Endothelial cell of umbilical vein (primary cell): Measurements from ENCODE around the gene APOBEC2. TPM values are rescaled to one million over a fixed set of nuclear protein-coding genes. Genes with fewer than 3 reads are reported as not detected.

Experiments
- BruUV-seq: library from RNA; stranded (reverse); fragments of 400-500 nt; replicated peaks from 2 replicates; lab custom pipeline; 2021; lab: Mats Ljungman, UMichigan
- CTCF ChIA-PET: fragments of 300-600, 350-600 bp; sonication (Branson Sonifier 250); formaldehyde crosslinking; loops from one replicate; lab custom pipeline; 2021; ENCODE audit warnings: antibody characterized with exemption, inconsistent platforms; lab: Charles Lee
- POLR2A ChIA-PET: fragments of 300-600, 350-600 bp; sonication (Branson Sonifier 250); formaldehyde crosslinking; loops from one replicate; lab custom pipeline; 2021; ENCODE audit warnings: antibody characterized with exemption, inconsistent platforms; lab: Charles Lee
- DNase-seq: peaks from one replicate; pipeline ENCODE4 v3.0.0-alpha.2; 2011; ENCODE audit warnings: low read depth, low spot score
- FAIRE-seq: peaks from 2 replicates; lab custom pipeline; 2011; peaks lifted over from hg19 to GRCh38; lab: Jason Lieb, UNC
- H2AFZ ChIP-seq: 2 replicates; pipeline ENCODE4 v1.6.0; 2012; ENCODE audit warnings: low read depth, low read length, control low read depth, inconsistent platforms
- H3K27ac ChIP-seq: 2 replicates; pipeline ENCODE4 v1.5.1; 2011; ENCODE audit warnings: low read depth, mild to moderate bottlenecking, control low read depth, low read length, moderate library complexity; ENCODE audit not compliant: insufficient read depth
- H3K27me3 ChIP-seq, 2 experiments: 2 replicates each; pipeline versions ENCODE4 v1.6.0 to v1.6.1; 2011; ENCODE audit warnings: low read length in 2 of 2, mixed read lengths in 1 of 2; ENCODE audit not compliant: control insufficient read depth in 2 of 2, insufficient read depth in 2 of 2
- H3K36me3 ChIP-seq, 2 experiments: 2 replicates in 1 of 2; 3 replicates in 1 of 2; pipeline ENCODE4 v1.5.1; 2011; ENCODE audit warnings: low read length in 2 of 2, mild to moderate bottlenecking in 1 of 2, moderate library complexity in 1 of 2; ENCODE audit not compliant: control insufficient read depth in 2 of 2, insufficient read depth in 2 of 2; ENCODE audit errors: extremely low read depth in 1 of 2
- H3K4me1 ChIP-seq: 3 replicates; pipeline ENCODE4 v1.5.1; 2011; ENCODE audit warnings: mild to moderate bottlenecking, low read length; ENCODE audit not compliant: control insufficient read depth, insufficient read depth; ENCODE audit errors: extremely low read depth
- H3K4me2 ChIP-seq: 2 replicates; pipeline ENCODE4 v1.6.1; 2011; ENCODE audit warnings: low read length, control low read depth, mixed read lengths; ENCODE audit not compliant: insufficient read depth
- H3K4me3 ChIP-seq, 3 experiments: fragments of 200-600 bp in 1 of 3; sonication (generic), shearing (Covaris generic) in 1 of 3; replicated peaks in 1 of 3; 2 replicates each; pipeline ENCODE4 v1.5.1; 2011 to 2016; ENCODE audit warnings: control low read depth in 3 of 3, low read length in 3 of 3, mild to moderate bottlenecking in 2 of 3, inconsistent platforms in 1 of 3, low read depth in 1 of 3, moderate library complexity in 1 of 3; ENCODE audit not compliant: insufficient read depth in 1 of 3
- H3K79me2 ChIP-seq: 2 replicates; pipeline ENCODE4 v1.6.0; 2012; ENCODE audit warnings: low read length, inconsistent platforms; ENCODE audit not compliant: control insufficient read depth, insufficient read depth
- H3K9ac ChIP-seq: replicated peaks from 2 replicates; pipeline ENCODE3; 2011; ENCODE audit warnings: low read length, control low read depth; ENCODE audit not compliant: insufficient read depth; ENCODE audit errors: extremely low read depth
- H3K9me1 ChIP-seq: replicated peaks from 3 replicates; pipeline ENCODE4 v1.6.0; 2011; ENCODE audit warnings: mild to moderate bottlenecking, low read length; ENCODE audit not compliant: control insufficient read depth, insufficient read depth; ENCODE audit errors: extremely low read depth
- H3K9me3 ChIP-seq: replicated peaks from 2 replicates; pipeline ENCODE4 v1.5.1; 2012; ENCODE audit warnings: low read length, inconsistent platforms; ENCODE audit not compliant: control insufficient read depth, insufficient read depth
- H4K20me1 ChIP-seq: replicated peaks from 2 replicates; pipeline ENCODE3; 2011; ENCODE audit warnings: mild to moderate bottlenecking, low read length; ENCODE audit not compliant: control insufficient read depth, insufficient read depth; ENCODE audit errors: extremely low read depth
- EZH2 ChIP-seq: IDR thresholded peaks from 2 replicates; pipeline ENCODE4 v1.6.1; 2012; ENCODE audit warnings: borderline replicate concordance, low read depth, mild to moderate bottlenecking, moderate library complexity, low read length, inconsistent platforms; ENCODE audit not compliant: severe bottlenecking
- FOS ChIP-seq: IDR thresholded peaks from 2 replicates; pipeline ENCODE4 v1.6.1; 2011; ENCODE audit warnings: mild to moderate bottlenecking, low read length, moderate library complexity, borderline replicate concordance; ENCODE audit not compliant: insufficient read depth
- GATA2 ChIP-seq: IDR thresholded peaks from 2 replicates; pipeline ENCODE4 v1.7.0; 2011; ENCODE audit warnings: low read depth, mild to moderate bottlenecking, moderate library complexity, mixed read lengths, low read length; ENCODE audit not compliant: insufficient read length, insufficient read depth
- MAX ChIP-seq: IDR thresholded peaks from 2 replicates; pipeline ENCODE4 v1.6.1; 2011; ENCODE audit not compliant: insufficient read depth, insufficient read length
- MYC ChIP-seq: IDR thresholded peaks from one replicate; pipeline ENCODE4 v1.6.1; 2011; ENCODE audit warnings: mild to moderate bottlenecking, low read depth, low read length
- POLR2A ChIP-seq: IDR thresholded peaks from 2 replicates; pipeline ENCODE4 v1.6.1; 2012; ENCODE audit warnings: low read depth, mild to moderate bottlenecking, control low read depth, low read length
- POLR2AphosphoS5 ChIP-seq: IDR thresholded peaks from 2 replicates; pipeline ENCODE4 v1.6.1; 2012; ENCODE audit warnings: low read depth, mild to moderate bottlenecking, control low read depth, low read length, moderate library complexity; ENCODE audit not compliant: insufficient read depth
- dilution Hi-C: fragments of 300-500 bp; cut with MboI; formaldehyde crosslinking; loops from one replicate; pipeline ENCODE4 v1.15.0; 2019; ENCODE audit warnings: low sequenced_read_pairs; ENCODE audit not compliant: extremely low pct_ligation_motif_present
- intact Hi-C: fragments of 100-400 bp; cut with micrococcal nuclease; formaldehyde crosslinking; loops from one replicate; pipeline ENCODE4 v1.10.0; 2022
- polyA plus RNA-seq, 4 experiments: library from polyadenylated mRNA; depleted of rRNA in 3 of 4; stranded (reverse) in 3 of 4; unstranded in 1 of 4; fragments of >200 nt; gene quantifications; 2 replicates each; pipeline versions ENCODE4 v1.2.1 to v1.2.3, GENCODE V29; 2011 to 2012; ENCODE audit warnings: missing spikeins in 1 of 4
- total RNA-seq: library from RNA; stranded (reverse); gene quantifications from 2 replicates; pipeline ENCODE4 v1.2.3, GENCODE V29; 2021
- TF ChIP-seq, protein P1 (sequence below), 2 donors: IDR thresholded peaks; 1 replicate in 1 of 2; 2 replicates in 1 of 2; pipeline ENCODE4 v1.5.1; 2011; ENCODE audit warnings: low read length in 2 of 2, mild to moderate bottlenecking in 2 of 2, moderate library complexity in 2 of 2, control low read depth in 1 of 2, inconsistent platforms in 1 of 2, low read depth in 1 of 2; ENCODE audit not compliant: insufficient read depth in 1 of 2; ENCODE audit errors: extremely low read depth in 1 of 2

The APOBEC2 gene
- total and polyA plus RNA-seq, 2 donors (not counting 3 experiments of a cell fraction or from before 2014, with no cell fraction given): not detected

DNA sequence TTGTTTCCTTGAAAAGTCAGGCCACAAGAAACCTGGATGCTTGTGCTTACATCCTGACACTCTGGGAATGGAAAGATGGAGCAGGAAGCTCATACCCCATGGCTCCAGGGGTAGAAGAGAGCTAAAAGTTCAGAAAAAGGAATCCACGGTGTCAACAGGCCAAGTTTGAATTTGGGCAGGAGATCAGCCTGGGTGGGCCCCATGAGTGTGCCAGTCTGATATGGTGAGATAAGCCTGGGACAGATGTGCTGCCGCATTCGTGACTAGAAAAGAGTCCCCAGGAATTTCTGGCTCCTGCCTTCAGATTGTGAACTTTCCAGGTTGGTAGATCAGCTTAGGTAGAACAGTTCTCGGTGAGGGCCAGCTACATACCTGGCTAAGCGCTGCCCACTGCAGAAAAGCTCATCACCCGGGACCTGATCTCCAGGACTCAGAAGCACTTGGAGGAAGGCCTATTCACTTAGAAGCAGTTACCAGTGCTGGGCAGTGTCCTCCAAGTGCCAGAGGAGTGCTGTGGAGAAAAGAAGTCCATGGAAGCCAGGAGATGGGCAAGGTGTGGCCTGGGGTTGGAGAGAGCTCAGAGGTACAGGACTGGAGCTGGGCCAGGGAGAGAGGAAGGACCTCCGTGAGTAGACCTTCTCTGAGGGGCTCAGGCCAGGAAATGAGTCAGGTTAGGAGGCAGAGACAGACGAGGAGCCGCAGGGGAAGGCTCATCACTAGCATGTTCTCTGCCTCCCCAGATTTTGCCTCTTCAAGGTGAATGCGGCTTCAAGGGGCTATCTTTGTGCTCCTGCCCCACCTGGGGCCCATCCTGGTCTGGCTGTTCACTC lies 10.6 kb upstream of the APOBEC2 start, which contains the start of gene TSPO2:
TSPO2 (plus strand) TSS at position 242 of the 830 bp plus-strand sequence; CDS start at position 761, 519 bp downstream.
- DNase-seq: no peak
- H3K4me2 ChIP-seq: no peak within 1 kb of the TSS
- POLR2A ChIA-PET: no interaction called here

More for the DNA sequence above, 10.6 kb upstream of the APOBEC2 start, which contains the start of gene TSPO2:
- Histone ChIP-seq H3K9ac (no peak within 1 kb of the TSS), H3K27me3 (peaks cover 0 to 2% of the 10 kb centered on the region in 2 experiments), H3K36me3 (no peaks in the 10 kb centered on the region), H3K9me3 (no peaks in the 10 kb centered on the region), H3K27ac (no peak within 1 kb of the TSS), H4K20me1 (no peaks in the 10 kb centered on the region), H2AFZ (no peak within 1 kb of the TSS), H3K4me1 (peaks cover 2% of the 10 kb centered on the region), H3K4me3 (no peak within 1 kb of the TSS), H3K9me1 (no peaks in the 10 kb centered on the region), H3K79me2 (no peaks in the 10 kb centered on the region)
- no peak for FAIRE-seq
- dilution Hi-C loops (no loop called here), intact Hi-C loops (no loop called here)
- BruUV-seq: no TSS peak
- CTCF ChIA-PET: interaction anchor here (2.5 kb wide), 1 partner anchor 14 kb away, joined by 10 read pairs; no protein-coding TSS in a partner anchor
- TF ChIP-seq MYC (no peak), EZH2 (no peak), GATA2 (no peak), MAX (no peak), POLR2A (no peak), POLR2AphosphoS5 (no peak), FOS (no peak)
- TF ChIP-seq, protein P1, sequence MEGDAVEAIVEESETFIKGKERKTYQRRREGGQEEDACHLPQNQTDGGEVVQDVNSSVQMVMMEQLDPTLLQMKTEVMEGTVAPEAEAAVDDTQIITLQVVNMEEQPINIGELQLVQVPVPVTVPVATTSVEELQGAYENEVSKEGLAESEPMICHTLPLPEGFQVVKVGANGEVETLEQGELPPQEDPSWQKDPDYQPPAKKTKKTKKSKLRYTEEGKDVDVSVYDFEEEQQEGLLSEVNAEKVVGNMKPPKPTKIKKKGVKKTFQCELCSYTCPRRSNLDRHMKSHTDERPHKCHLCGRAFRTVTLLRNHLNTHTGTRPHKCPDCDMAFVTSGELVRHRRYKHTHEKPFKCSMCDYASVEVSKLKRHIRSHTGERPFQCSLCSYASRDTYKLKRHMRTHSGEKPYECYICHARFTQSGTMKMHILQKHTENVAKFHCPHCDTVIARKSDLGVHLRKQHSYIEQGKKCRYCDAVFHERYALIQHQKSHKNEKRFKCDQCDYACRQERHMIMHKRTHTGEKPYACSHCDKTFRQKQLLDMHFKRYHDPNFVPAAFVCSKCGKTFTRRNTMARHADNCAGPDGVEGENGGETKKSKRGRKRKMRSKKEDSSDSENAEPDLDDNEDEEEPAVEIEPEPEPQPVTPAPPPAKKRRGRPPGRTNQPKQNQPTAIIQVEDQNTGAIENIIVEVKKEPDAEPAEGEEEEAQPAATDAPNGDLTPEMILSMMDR (IDR thresholded peaks at IDR 0.05; ENCODE audit: extremely low read depth in 1 of 2, insufficient read depth in 1 of 2, low read depth in 1 of 2, low read length in 2 of 2): no peak
